Measurements from ENCODE around the gene UBXN4.
"Not testable (repeated sequence)": the region's sequence is repeated elsewhere in the genome, so short reads cannot be mapped to it uniquely, and the experiment has no call there.

The UBXN4 gene

GRCh38 chr2:135773319-135773718, 31.7 kb downstream of the UBXN4 start:
- DNase-seq, result no peak

- DNase-seq, result no peak
Measured at GRCh38 chr2:135773917-135774316, 32.3 kb downstream of the UBXN4 start.

DNA sequence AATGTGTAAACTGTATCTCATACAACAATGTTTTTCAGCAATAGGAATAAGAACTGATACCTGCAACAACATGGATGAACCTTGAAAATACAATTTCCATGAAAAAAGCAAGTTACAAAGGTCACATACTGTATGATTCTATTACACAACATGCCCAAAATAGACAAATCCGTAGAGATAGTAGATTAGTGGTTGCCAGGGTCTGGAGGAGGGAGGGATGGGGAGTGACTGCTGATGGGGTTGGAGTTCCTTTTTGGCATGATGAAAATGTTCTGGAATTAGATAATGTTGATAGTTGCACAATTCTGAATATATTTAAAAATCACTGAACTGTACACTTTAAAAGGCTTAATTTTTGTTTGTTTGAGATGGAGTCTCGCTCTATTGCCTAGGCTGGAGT, 33.8 kb downstream of the UBXN4 start:
- DNase-seq, result no peak

DNA sequence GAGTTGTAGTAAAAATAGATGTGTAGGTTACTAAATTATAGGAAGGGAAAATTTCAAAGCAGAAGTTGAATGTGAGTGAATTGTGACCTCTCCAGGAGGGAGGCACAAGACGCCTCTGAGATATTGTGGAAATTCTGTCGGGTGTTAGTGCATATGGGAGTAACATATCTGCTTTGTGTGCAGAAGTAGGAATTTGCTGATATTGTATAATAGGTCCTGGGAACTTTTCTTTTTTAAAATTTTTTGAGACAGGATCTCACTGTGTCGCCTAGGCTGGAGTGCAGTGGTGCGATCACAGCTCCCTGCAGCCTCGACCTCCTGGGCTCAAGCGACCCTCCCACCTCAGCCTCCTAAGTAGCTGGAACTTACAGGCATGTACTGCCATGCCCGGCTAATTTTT, 34.7 kb downstream of the UBXN4 start:
- DNase-seq, result no peak

DNA sequence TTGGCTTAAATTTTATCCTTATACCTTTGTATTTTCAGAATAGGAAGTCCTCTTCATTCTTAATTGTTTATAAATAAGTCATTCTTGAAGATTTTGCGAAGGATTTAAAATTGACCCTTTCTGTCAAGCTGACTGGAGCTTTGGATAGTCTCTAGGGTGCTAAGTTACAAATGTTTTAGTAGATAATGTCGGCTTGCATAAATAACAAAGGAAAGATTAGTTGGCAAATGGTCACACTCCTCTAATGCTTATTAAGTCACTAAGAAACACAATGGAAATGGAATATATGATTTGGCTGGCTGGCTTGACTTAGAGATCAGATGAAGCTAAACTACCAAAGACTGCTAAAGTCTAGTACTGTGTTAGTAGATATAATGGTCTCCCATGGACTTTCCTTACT, 40.6 kb downstream of the UBXN4 start:
- DNase-seq, result no peak

DNA sequence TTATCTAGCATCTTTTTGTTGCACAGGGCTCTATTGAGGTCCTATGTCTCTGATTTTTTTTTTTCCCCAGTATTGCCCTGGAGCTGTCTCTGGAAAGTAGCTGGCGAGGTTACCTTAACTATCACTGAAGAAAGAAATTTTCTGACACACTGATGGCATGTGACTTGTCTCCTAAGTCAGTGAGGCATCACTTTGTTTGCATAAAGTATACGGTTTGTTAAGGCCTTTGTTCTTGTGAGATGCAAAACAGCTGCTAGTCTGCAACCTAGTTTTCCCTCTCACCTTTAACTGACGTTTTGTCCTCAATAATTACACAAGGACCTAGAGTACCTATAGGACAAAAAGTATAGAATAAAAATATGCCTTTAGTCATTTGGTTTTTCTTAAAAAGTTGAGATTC, 41.8 kb downstream of the UBXN4 start:
- no peak for DNase-seq

- no peak for DNase-seq
Measured at GRCh38 chr2:135785032-135785431, 43.4 kb downstream of the UBXN4 start.

- DNase-seq, result no peak
Measured at GRCh38 chr2:135786823-135787222, 45.2 kb downstream of the UBXN4 start.

GRCh38 chr2:135790423-135790822, 48.8 kb downstream of the UBXN4 start:
- no peak for DNase-seq

DNA sequence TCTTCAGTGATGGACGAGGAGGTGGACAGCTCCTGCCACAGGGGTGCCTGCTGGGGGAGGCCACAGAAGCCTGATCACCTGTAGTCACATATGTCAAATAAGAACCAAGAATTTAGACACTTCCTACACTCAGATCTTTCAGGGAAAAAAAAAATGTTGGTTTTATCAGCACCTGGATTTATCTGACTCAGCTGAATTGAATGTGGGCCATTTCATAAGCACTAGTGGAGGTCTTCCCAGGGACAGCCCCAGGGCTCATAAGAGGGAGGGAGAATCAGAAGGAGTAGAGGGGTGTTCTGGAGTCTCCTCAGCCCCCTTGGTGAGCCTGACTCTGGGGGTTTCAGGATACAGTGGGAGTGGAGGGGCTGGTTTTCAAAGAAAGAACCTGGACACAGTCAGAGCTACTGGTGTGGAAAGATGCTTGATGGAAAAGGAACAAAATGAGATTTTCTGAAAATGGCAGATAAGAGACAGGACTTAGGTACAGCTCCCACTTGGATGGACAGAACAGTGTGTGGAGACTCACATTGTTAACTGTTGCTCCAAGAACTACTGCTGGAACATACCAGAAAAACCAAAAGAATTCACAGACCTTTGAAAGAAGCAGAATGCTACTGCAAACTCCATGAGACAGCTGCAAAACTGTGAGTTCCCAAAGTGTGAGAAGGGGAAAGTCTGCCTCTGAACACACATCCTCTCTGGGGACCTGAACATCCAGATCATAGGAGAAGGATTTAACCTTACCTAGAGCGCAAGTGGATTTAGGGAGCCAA, 49.9 kb downstream of the UBXN4 start:
- DNase-seq, result no peak

DNA sequence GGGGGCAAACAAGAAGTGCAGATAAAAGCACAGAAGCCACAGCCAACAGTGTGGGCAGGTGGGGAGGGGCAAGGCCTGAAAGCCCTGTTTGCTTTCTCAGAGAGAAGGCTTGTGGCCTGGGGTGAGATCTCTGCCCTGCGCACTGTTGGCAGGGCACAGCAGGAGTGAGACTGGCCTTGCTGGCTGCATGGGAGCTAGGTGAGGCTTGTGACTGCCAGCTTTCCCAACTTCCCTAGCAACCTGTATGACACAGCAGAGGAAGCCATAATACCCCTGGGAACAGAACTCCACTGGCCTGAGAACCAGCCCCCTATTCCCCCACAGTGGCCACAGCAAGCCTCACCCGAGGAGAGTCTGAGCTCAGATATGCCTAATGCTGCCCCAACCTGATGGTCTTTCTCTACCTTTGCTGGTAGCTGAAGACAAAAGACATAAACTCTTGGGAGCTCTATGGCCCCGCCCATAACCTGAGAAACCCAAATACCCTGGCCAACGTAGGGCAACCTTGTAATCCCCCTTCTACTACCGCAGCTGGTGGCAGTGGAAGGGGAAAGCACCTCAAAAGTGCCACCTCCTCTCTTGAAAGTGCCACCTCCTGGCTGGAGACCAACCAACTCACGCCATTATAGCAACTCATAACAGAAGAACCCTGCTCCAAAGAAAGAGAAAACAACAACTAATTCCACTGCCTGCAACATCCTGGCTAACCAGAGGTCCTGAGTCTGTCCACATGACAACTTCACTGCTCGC, 50.9 kb downstream of the UBXN4 start:
- DNase-seq, result no peak

DNA sequence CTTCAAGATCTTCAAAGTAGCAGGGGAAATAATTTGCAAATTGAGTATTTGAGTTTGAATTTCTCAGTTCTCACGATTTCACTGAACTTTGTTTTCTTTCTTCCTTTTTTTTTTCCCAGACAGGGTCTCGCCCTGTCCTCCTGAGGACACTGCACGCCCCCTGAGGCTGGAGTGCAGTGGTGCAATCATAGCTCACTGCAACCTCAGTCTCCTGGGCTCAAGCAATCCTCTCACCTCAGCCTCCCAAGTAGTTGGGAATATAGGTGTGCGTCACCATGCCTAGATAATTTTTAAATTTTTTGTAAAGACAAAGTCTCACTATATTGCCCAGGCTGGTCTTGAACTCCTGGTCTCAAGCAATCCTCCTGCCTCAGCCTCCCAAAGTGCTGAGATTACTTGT, 54.0 kb downstream of the UBXN4 start:
- DNase-seq, result not testable (repeated sequence)

- no peak for DNase-seq
Measured at GRCh38 chr2:135796606-135797005, 55.0 kb downstream of the UBXN4 start.

DNA sequence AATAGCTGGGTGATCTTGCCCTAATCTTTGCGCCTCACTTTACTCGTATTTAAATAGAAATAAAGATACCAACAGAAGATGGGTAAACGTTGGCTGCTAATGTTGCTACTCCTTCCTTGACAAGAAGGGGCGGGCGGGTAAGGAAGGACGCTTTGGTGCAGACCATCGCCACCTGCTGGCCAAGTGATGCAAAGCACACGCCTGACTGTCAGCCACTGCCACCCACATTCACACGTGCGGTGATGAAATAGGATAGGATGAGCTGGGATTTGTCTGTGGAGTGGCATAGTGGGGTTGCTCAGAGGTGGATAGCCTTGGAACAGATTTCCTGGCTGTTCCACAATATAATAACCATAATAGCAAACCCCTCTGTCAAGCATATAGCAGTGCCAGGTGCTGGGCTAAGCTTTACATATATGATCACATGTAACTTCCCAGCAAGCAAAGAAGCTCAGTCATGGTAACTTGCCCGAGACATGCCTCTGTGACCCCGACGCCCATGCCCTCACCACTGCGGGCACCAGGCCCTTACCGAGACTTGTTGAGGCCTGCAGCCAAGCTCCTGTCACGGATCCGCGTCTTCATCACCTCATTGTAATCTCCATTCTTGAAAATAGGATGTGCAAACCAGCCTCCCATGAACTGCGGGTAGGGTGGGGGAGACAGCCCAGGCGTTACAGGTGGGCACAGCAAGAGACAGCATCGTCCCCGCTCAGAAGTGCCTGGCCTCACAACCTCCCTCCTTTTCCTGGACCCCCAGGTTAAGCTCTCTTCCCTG, 56.0 kb downstream of the UBXN4 start:
- DNase-seq, result peak; percentile 68 to 72

DNA sequence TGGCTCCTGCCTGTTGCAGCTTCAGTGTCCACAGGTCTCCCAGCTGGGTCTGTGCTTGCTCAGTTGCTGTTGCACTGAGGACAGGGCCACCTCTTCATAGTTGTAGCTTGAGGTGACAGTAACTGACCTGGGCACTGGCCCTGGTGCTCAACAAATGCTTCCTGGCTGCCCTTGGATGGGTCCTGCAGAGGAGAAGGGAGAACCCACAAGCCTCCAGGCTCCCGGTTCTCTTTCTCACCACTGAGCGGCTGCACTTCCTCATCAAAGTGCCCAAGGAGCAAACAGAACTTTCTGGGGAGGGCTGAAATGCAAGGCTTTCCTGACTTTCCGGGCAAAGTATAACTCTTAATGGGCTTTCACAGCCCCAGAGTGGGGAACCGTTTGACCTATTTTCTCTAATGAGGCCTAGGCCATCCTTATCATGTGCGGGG, 56.6 kb downstream of the UBXN4 start:
- no peak for DNase-seq

- DNase-seq, result no peak
Measured at GRCh38 chr2:135798762-135799161, 57.1 kb downstream of the UBXN4 start.

- no peak for DNase-seq
Measured at GRCh38 chr2:135799738-135800137, 58.1 kb downstream of the UBXN4 start.

DNA sequence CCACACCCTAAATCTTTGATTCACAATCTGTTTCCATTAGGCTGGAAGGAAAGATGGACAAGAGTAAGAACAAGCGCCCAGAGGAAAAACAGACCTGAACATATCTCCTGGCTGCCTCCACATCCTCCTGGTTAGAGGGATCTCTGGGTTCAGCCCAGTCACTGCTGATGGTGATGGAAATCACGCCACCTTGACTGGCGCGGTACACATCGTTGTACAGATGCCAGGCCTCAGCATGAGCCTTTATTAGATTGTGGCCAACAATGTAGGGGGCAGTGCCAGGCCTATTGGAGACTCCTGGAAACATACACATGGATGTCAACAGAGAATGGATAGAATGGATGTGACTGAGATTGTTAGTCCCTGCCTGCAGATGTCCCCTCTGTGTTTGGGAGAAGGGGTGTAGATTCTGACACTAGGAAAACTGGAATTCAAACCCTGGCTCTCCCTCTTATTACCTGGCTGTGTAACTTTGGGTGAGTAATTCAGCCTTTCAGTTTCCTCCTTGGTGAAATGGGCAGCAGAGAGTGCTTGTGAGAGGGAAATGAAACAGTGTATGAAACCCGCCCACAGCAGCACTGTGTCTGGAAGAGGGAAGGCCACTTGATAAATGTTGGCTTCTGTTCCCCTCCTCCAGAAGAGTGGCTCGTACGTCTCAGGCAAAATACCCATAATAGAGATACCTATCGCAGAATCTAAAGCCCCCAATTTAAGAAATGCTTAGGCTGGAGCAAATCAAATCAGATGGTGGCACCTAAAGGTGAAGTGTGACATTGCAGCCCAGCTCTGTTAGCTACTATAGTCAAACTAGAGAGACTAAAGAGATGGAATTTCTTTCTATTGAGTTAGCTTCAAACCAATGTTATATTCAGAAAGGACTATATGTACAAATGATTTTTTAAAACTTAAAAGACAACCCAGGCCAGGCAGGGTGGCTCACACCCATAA, 59.1 kb downstream of the UBXN4 start:
- DNase-seq, result no peak

DNA sequence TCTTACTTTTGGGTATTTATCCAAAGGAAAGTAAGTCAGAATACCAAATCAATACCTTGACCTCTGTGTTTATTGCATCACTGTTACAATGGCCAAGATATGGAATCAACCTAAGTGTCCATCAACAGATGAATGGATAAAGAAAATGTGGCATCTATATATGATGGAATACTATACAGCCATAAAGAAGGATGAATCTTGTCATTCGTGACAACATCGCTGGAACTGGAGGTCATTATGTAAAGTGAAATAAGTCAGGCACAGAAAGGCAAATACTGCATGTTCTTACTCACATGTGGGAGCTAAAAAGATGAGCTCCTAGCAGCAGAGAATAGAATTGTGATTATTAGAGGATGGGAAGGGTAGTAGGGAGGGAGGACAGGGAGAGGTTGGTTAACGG, 60.7 kb downstream of the UBXN4 start:
- DNase-seq, result no peak

- DNase-seq, result no peak
Measured at GRCh38 chr2:135803278-135803677, 61.6 kb downstream of the UBXN4 start.

- DNase-seq, result not testable (repeated sequence)
Measured at GRCh38 chr2:135807874-135808273, 66.2 kb downstream of the UBXN4 start.

- DNase-seq, result no peak
Measured at GRCh38 chr2:135812907-135813511, 71.4 kb downstream of the UBXN4 start.

All from stimulated activated CD4-positive, alpha-beta T cell treated with anti-CD3 and anti-CD28 coated beads, Interleukin-4, amount 100 ng/mL, for 4 hours (primary cell).